ENCODE results near the gene KIAA1217.

DNA sequence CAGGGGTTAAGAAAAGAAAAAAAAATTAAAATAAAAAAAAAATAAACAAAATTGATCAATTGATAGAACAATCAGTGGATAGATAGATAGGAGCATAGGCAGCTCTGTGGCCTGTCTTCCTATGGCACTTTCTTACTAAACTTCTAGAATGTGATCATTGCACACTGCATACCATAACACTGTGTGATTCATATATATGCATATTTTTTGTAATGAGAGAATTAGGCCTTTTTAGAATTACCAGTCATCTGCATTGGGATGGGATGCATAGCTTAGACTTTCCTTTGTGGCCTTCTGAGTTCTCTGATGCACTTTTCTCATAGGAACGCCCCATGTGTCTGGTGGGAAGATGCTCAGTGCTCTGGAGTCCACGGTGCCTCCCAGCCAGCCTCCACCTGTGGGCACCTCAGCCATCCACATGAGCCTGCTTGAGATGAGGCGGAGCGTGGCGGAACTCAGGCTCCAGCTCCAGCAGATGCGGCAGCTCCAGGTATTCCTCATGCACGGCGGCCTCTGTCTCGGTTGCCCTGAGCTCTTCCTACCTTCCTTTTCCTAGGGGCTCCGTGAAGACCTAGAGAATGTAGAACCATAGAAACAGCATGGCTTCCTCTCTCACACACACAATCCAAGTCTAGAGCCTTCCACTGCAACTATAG lies 292.2 kb downstream of the KIAA1217 start:
- TF ChIP-seq POLR2A (IDR thresholded peaks at IDR 0.05), result no peak
- TF ChIP-seq, protein P1, sequence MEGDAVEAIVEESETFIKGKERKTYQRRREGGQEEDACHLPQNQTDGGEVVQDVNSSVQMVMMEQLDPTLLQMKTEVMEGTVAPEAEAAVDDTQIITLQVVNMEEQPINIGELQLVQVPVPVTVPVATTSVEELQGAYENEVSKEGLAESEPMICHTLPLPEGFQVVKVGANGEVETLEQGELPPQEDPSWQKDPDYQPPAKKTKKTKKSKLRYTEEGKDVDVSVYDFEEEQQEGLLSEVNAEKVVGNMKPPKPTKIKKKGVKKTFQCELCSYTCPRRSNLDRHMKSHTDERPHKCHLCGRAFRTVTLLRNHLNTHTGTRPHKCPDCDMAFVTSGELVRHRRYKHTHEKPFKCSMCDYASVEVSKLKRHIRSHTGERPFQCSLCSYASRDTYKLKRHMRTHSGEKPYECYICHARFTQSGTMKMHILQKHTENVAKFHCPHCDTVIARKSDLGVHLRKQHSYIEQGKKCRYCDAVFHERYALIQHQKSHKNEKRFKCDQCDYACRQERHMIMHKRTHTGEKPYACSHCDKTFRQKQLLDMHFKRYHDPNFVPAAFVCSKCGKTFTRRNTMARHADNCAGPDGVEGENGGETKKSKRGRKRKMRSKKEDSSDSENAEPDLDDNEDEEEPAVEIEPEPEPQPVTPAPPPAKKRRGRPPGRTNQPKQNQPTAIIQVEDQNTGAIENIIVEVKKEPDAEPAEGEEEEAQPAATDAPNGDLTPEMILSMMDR (IDR thresholded peaks at IDR 0.05), result no peak

All from thyroid gland (tissue), 4 donors.